ENCODE measurements around the gene THSD7A.

THSD7A gene

GRCh38 chr7:11625669-11626068 lies 206.3 kb downstream of the THSD7A start:
- FAIRE-seq, result no peak

DNA sequence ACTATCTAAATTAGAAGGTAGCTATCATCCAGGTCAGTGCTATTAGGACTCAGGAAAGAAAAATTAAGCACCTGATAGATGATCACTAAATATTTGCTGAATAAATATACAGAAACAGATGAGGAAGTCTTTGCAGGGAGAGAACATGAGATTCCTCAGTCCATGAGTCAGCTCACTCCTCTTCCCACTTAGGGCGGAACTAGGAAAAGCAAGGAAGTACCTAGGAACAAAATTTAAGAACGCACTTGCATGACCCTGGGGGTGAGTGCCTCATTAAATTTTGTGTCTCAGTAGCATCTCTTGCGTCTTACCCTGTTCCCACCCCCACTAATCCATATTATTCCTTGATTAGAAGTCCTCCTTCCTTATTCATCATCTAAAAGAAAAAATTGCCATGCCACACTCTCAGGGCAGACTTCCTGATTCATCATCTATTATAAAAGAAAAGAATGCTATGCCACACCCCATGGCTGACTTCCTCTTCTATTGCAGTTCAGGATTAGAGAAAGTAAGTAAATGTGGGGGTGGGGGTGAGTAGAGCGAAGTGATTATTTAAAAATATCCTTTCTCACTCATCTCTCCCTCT lies 208.8 kb downstream of the THSD7A start:
- no peak for FAIRE-seq

DNA sequence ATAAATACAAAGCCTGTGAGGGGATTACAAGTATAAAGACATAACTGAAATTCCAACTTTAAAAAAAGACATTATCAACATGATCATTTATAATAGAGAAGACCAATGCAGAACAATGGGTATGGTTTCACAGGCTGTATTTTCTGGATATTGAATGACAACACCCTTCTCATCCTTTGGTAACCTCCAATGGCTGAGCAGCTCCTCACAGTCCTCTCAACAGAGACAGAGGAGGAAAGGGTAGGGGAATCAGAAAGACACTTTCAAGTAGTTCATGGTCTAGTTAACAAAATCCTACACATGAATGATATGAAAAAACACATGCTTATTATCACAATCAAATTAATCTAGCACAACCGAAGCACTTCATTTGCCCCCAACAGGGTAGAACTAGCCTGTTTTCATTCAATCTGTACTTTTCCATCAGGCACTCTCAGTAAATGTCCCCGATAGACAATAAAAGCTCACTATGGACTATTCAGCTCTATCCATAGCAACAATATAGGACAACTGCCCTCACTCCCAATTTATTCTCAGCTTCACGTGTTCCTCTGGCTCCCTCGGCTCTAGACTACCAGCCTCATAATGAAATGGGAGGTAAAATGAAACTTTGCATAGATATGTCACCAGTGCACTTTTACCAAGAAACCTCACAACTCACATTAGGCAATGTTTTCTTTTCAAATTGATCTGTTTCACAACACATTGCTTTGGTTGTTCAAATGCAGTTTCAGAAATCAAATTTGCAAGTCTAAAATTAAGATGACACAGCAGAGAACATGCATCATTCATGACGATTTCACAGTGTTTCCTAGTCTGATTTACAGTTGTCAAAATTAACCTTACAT lies 211.4 kb downstream of the THSD7A start:
- no peak for FAIRE-seq

DNA sequence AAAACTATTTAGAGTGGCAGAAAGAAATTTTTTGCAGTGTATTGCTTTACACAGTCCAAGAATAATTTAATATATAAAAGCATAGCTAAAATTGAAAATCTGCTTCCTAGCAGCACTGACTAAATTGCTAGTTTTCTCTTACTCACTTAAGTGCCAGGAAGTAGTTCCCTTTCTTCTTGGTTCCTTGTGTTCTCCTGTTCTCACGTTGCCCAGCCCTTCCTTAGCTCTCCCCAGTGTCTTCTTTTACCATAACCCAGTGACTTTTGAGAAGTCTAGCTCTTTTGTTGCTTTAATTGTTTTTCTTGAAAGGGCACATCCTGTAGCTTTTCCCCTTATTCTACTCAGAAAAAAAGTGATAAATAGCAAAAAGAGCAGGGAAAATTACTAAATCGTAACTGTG lies 215.5 kb downstream of the THSD7A start:
- FAIRE-seq, result no peak

DNA sequence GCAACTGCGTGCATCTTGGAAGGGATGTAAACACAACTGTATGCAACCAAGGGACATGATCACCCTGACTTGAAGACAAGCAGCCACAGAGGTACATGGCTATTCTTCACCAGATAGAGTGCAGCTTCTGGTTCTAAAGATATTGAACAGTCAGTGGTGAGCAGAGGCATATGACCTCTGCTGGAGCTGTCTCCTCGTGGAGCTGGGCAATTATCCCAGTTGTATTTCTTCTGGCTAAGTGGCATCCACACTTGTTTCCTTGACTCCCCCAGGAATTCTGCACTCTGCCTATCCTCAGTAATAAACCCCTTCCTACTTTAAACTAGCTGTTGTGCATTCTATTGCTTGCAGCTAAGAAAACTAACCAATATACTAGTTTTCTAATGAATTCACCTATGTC lies 216.8 kb downstream of the THSD7A start:
- no peak for FAIRE-seq

DNA sequence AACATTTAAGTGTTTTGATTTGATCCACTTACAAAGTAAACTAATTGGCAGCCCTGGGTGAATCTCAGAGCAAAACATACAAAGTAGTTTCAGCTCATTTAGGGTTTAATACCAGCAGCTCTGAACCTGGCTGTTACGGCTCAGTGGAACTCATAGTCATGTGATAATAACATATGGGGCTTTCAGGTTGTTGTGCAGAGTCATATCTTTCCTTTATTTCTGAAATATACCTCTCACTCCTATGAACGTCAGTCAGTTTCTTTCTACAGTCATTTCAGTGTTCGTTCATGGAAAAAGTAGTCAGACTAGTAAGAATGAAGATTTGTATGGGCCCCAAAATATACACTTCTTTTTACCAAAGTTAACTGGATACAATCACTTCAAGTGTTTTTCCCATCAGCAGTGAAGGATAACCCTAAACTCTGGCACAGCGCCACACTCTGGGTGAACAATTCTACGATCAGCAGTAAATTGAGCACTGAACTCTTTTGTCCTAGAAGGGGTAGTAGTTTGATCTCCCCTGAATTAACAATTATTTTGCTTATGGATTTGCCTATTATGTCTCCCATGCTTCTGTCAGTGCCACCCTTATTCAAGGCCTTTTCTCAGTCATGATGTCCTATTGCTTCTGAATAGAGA lies 218.6 kb downstream of the THSD7A start:
- no peak for FAIRE-seq

- no peak for FAIRE-seq
Observed at GRCh38 chr7:11612737-11613136, 219.3 kb downstream of the THSD7A start.

DNA sequence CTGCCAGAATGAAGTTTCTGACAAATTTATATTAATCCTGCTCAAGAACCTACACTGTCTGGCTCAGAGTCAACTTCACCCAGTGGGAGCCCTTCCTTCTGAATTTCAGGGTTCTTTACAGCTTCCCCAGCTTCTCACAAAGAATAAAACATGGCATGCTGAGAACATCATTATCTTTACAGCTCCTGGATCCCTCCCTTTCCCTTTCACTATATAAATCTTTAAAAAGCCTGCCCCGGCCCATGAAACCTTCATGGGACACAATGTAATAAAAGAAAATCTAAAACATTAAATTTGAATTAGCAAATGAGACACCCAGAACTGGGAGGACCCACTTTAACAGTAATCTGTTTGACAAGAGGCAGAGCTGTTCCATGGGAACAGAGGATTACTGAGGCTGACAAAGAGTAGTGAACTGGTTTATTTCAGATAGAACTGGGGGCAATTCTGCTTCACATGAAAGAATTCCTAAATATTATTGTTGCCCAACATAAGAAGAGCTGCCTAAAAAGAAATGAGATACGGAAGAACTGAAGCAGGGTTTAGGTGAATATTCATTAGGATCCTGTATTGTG lies 222.8 kb downstream of the THSD7A start:
- FAIRE-seq, result no peak

GRCh38 chr7:11607686-11608085 lies 224.3 kb downstream of the THSD7A start:
- FAIRE-seq, result no peak

DNA sequence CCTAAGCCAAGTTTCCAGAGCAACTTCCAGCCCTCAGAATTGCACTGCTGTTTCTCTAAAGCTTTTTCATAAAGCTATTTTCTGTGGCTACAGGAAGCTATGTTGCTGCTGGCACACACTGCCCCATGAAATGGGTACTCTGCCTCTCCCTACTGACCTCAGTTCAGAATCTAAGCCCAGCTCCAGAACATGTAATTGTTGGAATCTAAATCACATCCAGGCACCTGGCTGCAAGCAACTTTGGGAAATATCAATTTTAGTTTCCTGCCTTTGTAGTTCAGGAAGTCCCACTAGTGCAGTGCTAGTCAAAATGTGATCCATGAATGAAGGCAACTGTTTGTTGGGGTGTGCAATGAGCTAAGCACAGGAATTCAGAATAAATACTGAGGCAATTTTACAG lies 226.2 kb downstream of the THSD7A start:
- no peak for FAIRE-seq

- FAIRE-seq, result no peak
Observed at GRCh38 chr7:11604505-11604904, 227.5 kb downstream of the THSD7A start.

GRCh38 chr7:11601761-11602160 lies 230.2 kb downstream of the THSD7A start:
- no peak for FAIRE-seq

- no peak for FAIRE-seq
Observed at GRCh38 chr7:11593322-11593721, 238.7 kb downstream of the THSD7A start.

DNA sequence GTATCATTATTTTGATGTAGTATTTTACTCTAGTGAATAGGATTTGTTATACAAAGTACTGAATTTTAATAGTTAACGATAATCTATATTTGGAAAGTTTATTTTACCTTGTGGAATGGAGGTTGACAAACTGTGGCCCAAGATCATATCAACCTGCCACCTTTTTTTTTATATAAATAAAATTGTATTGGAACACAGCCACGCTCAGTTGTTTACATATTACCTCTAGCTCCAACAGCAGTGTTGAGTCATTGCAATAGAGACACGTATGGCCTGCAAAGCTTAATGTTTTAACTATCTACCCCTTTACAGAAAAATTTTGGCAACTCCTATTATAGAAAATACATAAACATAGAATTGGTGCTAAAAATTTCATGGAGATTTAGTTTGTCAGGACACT lies 239.3 kb downstream of the THSD7A start:
- peak; percentile 17 for FAIRE-seq

DNA sequence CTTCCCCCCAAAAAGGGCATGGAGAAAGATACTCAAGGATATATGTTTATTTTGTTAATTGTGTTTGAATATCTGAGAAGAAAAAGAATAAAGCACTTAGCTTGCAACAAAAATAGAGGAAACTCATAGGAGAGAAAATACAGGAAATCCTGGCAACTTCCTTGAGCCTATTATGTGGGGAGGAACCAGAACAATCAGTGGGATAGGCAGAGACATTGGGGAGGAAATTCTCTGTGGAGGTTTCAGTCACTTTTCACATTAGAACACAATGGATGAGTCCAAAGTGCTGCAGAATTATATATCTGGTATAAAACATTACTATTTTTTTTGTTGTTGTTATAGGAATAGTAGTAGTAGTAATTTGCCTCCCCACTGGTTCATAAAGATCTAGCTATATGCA lies 240.1 kb downstream of the THSD7A start:
- FAIRE-seq, result no peak

DNA sequence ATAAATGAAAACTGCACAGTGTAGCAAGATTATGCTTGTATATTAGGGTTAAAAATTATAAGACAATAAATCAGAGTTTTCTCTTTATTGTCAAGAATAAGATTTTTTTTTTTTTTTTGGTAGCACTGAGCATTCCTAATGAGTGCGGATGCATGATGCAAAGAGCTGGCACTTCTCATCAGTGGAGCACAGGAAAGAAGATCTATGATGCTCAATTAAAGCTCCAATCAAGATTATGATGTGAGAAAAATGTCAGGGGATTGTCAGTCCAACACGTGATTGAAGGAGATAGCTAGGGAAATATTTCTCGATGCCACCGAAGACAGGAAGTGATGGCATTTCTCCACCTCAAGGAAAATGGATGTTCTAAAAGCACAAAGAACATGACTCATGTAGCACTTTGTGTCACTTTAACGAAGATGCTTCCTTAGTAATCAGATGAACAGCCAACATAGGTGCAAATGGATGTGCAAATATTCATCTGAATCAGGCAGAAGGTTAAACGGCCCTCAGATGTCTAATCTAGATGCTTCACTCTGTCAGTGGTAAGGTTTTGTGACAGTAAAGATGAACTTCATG lies 240.9 kb downstream of the THSD7A start:
- no peak for FAIRE-seq

- no peak for FAIRE-seq
Observed at GRCh38 chr7:11589251-11589650, 242.7 kb downstream of the THSD7A start.

DNA sequence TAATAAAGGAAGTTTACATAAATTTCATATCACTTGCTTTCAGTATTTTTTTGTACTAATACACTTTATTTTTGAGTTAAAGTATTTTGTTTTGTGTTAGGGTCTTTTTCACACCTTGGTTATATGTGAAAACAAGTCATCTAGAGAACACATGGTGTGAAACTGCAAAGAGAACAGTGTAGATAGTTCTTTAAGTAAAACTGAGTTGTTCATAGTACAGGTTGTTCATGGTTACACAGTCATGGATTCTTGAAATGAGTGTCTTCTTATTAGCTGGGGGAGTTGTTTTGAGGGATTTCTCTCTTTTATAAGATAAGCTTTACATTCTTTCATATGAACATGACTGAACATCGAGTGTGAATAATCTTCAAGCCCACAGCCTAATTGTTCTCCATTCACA lies 244.2 kb downstream of the THSD7A start:
- no peak for FAIRE-seq

- FAIRE-seq, result no peak
Observed at GRCh38 chr7:11587048-11587447, 244.9 kb downstream of the THSD7A start.

DNA sequence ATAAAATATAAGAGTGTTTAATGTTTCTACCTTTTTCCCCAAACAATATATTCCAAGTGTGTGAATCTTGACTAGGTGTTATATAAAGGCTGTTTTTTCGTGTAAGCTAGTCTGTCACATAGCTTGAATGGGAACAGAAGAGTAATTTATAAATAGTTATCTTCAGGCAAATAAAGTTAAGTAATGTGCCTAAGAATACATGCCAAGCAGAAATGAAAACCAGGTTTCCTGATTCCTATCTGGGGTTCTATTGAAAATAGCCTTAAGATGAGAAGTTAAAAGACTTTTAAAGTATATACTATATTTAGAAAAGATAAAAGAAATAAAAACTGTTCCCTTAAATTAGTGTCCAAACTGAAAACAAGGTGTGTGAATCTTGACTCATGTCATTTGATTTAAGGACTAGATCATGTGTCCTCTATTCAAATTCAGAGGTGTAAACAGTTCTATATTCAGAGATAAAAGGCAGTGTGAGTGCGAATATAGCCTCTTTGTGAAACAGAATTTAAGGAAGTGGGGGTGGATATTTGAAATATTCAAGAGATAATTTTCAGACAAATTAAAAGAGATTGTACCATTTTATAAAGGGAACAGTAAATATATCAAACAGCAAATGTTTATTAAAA lies 247.5 kb downstream of the THSD7A start:
- FAIRE-seq, result no peak

GRCh38 chr7:11579141-11579540 lies 252.9 kb downstream of the THSD7A start:
- FAIRE-seq, result no peak

- no peak for FAIRE-seq
Observed at GRCh38 chr7:11576310-11576709, 255.7 kb downstream of the THSD7A start.

Measured in G401.6 (cell line).